ENCODE results near the gene KLHL3.
A peak's percentile ranks its signal among the peaks of the same experiment; 100 is the strongest.

The KLHL3 gene

GRCh38 chr5:137696481-137696880 lies 39.4 kb downstream of the KLHL3 start:
- DNase-seq (ENCODE audit: low spot score in 2 of 2): no peak
- H3K4me1 Mint-ChIP-seq: peaks cover 13% of the 10 kb centered on the region
- H3K36me3 Mint-ChIP-seq (ENCODE audit: insufficient read depth): peaks cover 7% of the 10 kb centered on the region
- H3K9me3 Mint-ChIP-seq: no peaks in the 10 kb centered on the region
- ATAC-seq (replicated peaks; ENCODE audit: extremely low read depth, poor library complexity, severe bottlenecking): no peak
- H3K4me3 Mint-ChIP-seq: no peak overlapping the region
- H3K27ac Mint-ChIP-seq (ENCODE audit: low read depth): peak overlapping the region; percentile 74
- no peaks in the 10 kb centered on the region for H3K27me3 Mint-ChIP-seq

GRCh38 chr5:137695651-137696428 lies 40.0 kb downstream of the KLHL3 start:
- peak overlapping the region; percentile 29 for H3K27ac Mint-ChIP-seq (ENCODE audit: low read depth)

GRCh38 chr5:137693951-137694721 lies 41.8 kb downstream of the KLHL3 start:
- H3K36me3 Mint-ChIP-seq (ENCODE audit: insufficient read depth): peaks cover 12% of the 10 kb centered on the region

More at GRCh38 chr5:137695651-137696428, 40.0 kb downstream of the KLHL3 start:
- H3K27me3 Mint-ChIP-seq: no peaks in the 10 kb centered on the region
- no peaks in the 10 kb centered on the region for H3K9me3 Mint-ChIP-seq
- H3K36me3 Mint-ChIP-seq (ENCODE audit: insufficient read depth): peaks cover 9% of the 10 kb centered on the region
- ATAC-seq (replicated peaks; ENCODE audit: extremely low read depth, poor library complexity, severe bottlenecking) (peak; percentile 32), DNase-seq (ENCODE audit: low spot score in 2 of 2) (no peak)
- peak overlapping the region; percentile 4 for H3K4me3 Mint-ChIP-seq
- peaks cover 13% of the 10 kb centered on the region for H3K4me1 Mint-ChIP-seq

GRCh38 chr5:137693307-137693950 lies 42.5 kb downstream of the KLHL3 start:
- H3K9me3 Mint-ChIP-seq: no peaks in the 10 kb centered on the region
- no peak overlapping the region for H3K4me3 Mint-ChIP-seq
- peaks cover 15% of the 10 kb centered on the region for H3K36me3 Mint-ChIP-seq (ENCODE audit: insufficient read depth)
- no peak for DNase-seq (ENCODE audit: low spot score in 2 of 2)
- peaks cover 13% of the 10 kb centered on the region for H3K4me1 Mint-ChIP-seq
- ATAC-seq (replicated peaks; ENCODE audit: extremely low read depth, poor library complexity, severe bottlenecking): no peak
- H3K27me3 Mint-ChIP-seq: no peaks in the 10 kb centered on the region
- no peak overlapping the region for H3K27ac Mint-ChIP-seq (ENCODE audit: low read depth)

More at GRCh38 chr5:137693951-137694721, 41.8 kb downstream of the KLHL3 start:
- peaks cover 13% of the 10 kb centered on the region for H3K4me1 Mint-ChIP-seq
- H3K27me3 Mint-ChIP-seq: no peaks in the 10 kb centered on the region
- no peak overlapping the region for H3K4me3 Mint-ChIP-seq
- DNase-seq (ENCODE audit: low spot score in 2 of 2) (no peak), ATAC-seq (replicated peaks; ENCODE audit: extremely low read depth, poor library complexity, severe bottlenecking) (no peak)
- no peaks in the 10 kb centered on the region for H3K9me3 Mint-ChIP-seq
- H3K27ac Mint-ChIP-seq (ENCODE audit: low read depth): no peak overlapping the region

GRCh38 chr5:137689306-137689705 lies 46.6 kb downstream of the KLHL3 start:
- Mint-ChIP-seq H3K36me3 (ENCODE audit: insufficient read depth) (peaks cover 11% of the 10 kb centered on the region), H3K27ac (ENCODE audit: low read depth) (no peak overlapping the region), H3K4me1 (no peaks in the 10 kb centered on the region), H3K4me3 (no peak overlapping the region), H3K27me3 (no peaks in the 10 kb centered on the region), H3K9me3 (no peaks in the 10 kb centered on the region)
- ATAC-seq (replicated peaks; ENCODE audit: extremely low read depth, poor library complexity, severe bottlenecking): no peak
- no peak for DNase-seq (ENCODE audit: low spot score in 2 of 2)

GRCh38 chr5:137688210-137688840 lies 47.6 kb downstream of the KLHL3 start:
- no peak overlapping the region for H3K27ac Mint-ChIP-seq (ENCODE audit: low read depth)
- no peaks in the 10 kb centered on the region for H3K27me3 Mint-ChIP-seq
- DNase-seq (ENCODE audit: low spot score in 2 of 2): no peak
- H3K36me3 Mint-ChIP-seq (ENCODE audit: insufficient read depth): peaks cover 11% of the 10 kb centered on the region
- no peaks in the 10 kb centered on the region for H3K4me1 Mint-ChIP-seq
- no peaks in the 10 kb centered on the region for H3K9me3 Mint-ChIP-seq
- no peak for ATAC-seq (replicated peaks; ENCODE audit: extremely low read depth, poor library complexity, severe bottlenecking)
- H3K4me3 Mint-ChIP-seq: no peak overlapping the region

- Mint-ChIP-seq H3K9me3 (no peaks in the 10 kb centered on the region), H3K27me3 (no peaks in the 10 kb centered on the region), H3K36me3 (ENCODE audit: insufficient read depth) (peaks cover 3% of the 10 kb centered on the region), H3K4me3 (no peak overlapping the region), H3K27ac (ENCODE audit: low read depth) (no peak overlapping the region), H3K4me1 (no peaks in the 10 kb centered on the region)
- ATAC-seq (replicated peaks; ENCODE audit: extremely low read depth, poor library complexity, severe bottlenecking) (no peak), DNase-seq (ENCODE audit: low spot score in 2 of 2) (no peak)
Observed at GRCh38 chr5:137684761-137685160, 51.1 kb downstream of the KLHL3 start.

- DNase-seq (ENCODE audit: low spot score in 2 of 2): no peak
- no peaks in the 10 kb centered on the region for H3K27me3 Mint-ChIP-seq
- H3K27ac Mint-ChIP-seq (ENCODE audit: low read depth): no peak overlapping the region
- H3K36me3 Mint-ChIP-seq (ENCODE audit: insufficient read depth): peaks cover 5% of the 10 kb centered on the region
- no peaks in the 10 kb centered on the region for H3K9me3 Mint-ChIP-seq
- no peak for ATAC-seq (replicated peaks; ENCODE audit: extremely low read depth, poor library complexity, severe bottlenecking)
- H3K4me3 Mint-ChIP-seq: no peak overlapping the region
- H3K4me1 Mint-ChIP-seq: no peaks in the 10 kb centered on the region
Observed at GRCh38 chr5:137681191-137681590, 54.7 kb downstream of the KLHL3 start.

- ATAC-seq (replicated peaks; ENCODE audit: extremely low read depth, poor library complexity, severe bottlenecking): no peak
Observed at GRCh38 chr5:137679910-137680309, 56.0 kb downstream of the KLHL3 start.

GRCh38 chr5:137679195-137679594 lies 56.7 kb downstream of the KLHL3 start:
- DNase-seq (ENCODE audit: low spot score in 2 of 2): no peak
- ATAC-seq (replicated peaks; ENCODE audit: extremely low read depth, poor library complexity, severe bottlenecking): no peak
- no peaks in the 10 kb centered on the region for H3K4me1 Mint-ChIP-seq
- H3K27ac Mint-ChIP-seq (ENCODE audit: low read depth): no peak overlapping the region
- no peak overlapping the region for H3K4me3 Mint-ChIP-seq
- no peaks in the 10 kb centered on the region for H3K27me3 Mint-ChIP-seq
- H3K36me3 Mint-ChIP-seq (ENCODE audit: insufficient read depth): peaks cover 5% of the 10 kb centered on the region
- H3K9me3 Mint-ChIP-seq: no peaks in the 10 kb centered on the region

More at GRCh38 chr5:137679910-137680309, 56.0 kb downstream of the KLHL3 start:
- no peak overlapping the region for H3K4me3 Mint-ChIP-seq
- no peaks in the 10 kb centered on the region for H3K4me1 Mint-ChIP-seq
- H3K27ac Mint-ChIP-seq (ENCODE audit: low read depth): no peak overlapping the region
- DNase-seq (ENCODE audit: low spot score in 2 of 2): no peak
- H3K27me3 Mint-ChIP-seq: no peaks in the 10 kb centered on the region
- peaks cover 5% of the 10 kb centered on the region for H3K36me3 Mint-ChIP-seq (ENCODE audit: insufficient read depth)
- H3K9me3 Mint-ChIP-seq: no peaks in the 10 kb centered on the region

- H3K4me1 Mint-ChIP-seq: no peaks in the 10 kb centered on the region
- H3K27ac Mint-ChIP-seq (ENCODE audit: low read depth): no peak overlapping the region
Observed at GRCh38 chr5:137672881-137673280, 63.0 kb downstream of the KLHL3 start.

GRCh38 chr5:137672001-137672400 lies 63.9 kb downstream of the KLHL3 start:
- Mint-ChIP-seq H3K36me3 (ENCODE audit: insufficient read depth) (peaks cover 3% of the 10 kb centered on the region), H3K27me3 (no peaks in the 10 kb centered on the region), H3K4me3 (no peak overlapping the region), H3K9me3 (no peaks in the 10 kb centered on the region), H3K4me1 (peaks cover under 1% of the 10 kb centered on the region), H3K27ac (ENCODE audit: low read depth) (no peak overlapping the region)
- ATAC-seq (replicated peaks; ENCODE audit: extremely low read depth, poor library complexity, severe bottlenecking) (no peak), DNase-seq (ENCODE audit: low spot score in 2 of 2) (no peak)

More at GRCh38 chr5:137672881-137673280, 63.0 kb downstream of the KLHL3 start:
- Mint-ChIP-seq H3K4me3 (no peak overlapping the region), H3K36me3 (ENCODE audit: insufficient read depth) (peaks cover 7% of the 10 kb centered on the region), H3K27me3 (no peaks in the 10 kb centered on the region), H3K9me3 (no peaks in the 10 kb centered on the region)
- no peak for ATAC-seq (replicated peaks; ENCODE audit: extremely low read depth, poor library complexity, severe bottlenecking)
- no peak for DNase-seq (ENCODE audit: low spot score in 2 of 2)
